Sigmoid colon (tissue), 7 donors: Measurements from ENCODE around the gene TPRA1. TPM values are rescaled to one million over a fixed set of nuclear protein-coding genes. Genes with fewer than 3 reads are reported as not detected.

Experiments used
- DNase-seq: peaks from one replicate; pipeline ENCODE4 v3.0.0-alpha.2; 2019
- H3K27ac ChIP-seq, 4 donors: fragments of 200-600 bp; sonication (generic); one replicate each; pipeline ENCODE4 v1.5.1; 2016 to 2019; ENCODE audit warnings: mild to moderate bottlenecking in 1 of 4
- H3K27me3 ChIP-seq, 3 donors: fragments of 200-600 bp; sonication (generic); one replicate each; pipeline ENCODE4 v1.5.1; 2019; ENCODE audit warnings: mild to moderate bottlenecking in 1 of 3
- H3K36me3 ChIP-seq, 4 donors: fragments of 200-600 bp; sonication (generic); one replicate each; pipeline ENCODE4 v1.5.1; 2016 to 2019
- H3K4me1 ChIP-seq, 4 donors: fragments of 200-600 bp; sonication (generic); one replicate each; pipeline ENCODE4 v1.5.1; 2017 to 2019
- H3K4me3 ChIP-seq, 4 donors: fragments of 200-600 bp; sonication (generic); one replicate each; pipeline ENCODE4 v1.5.1; 2017 to 2019; ENCODE audit warnings: mild to moderate bottlenecking in 2 of 4, moderate library complexity in 1 of 4
- H3K9me3 ChIP-seq, 4 donors: fragments of 200-600 bp in 3 of 4; sonication (generic) in 3 of 4; one replicate each; pipeline versions ENCODE4 v1.5.1 to v1.6.1; 2013 to 2019
- CTCF ChIP-seq, 4 experiments: fragments of 450-650 bp in 3 of 4; fragments of 200-600 bp in 1 of 4; IDR thresholded peaks; one replicate each; pipeline ENCODE4 v1.5.1; 2016 to 2019; ENCODE audit warnings: antibody characterized with exemption in 4 of 4, mild to moderate bottlenecking in 3 of 4, moderate library complexity in 2 of 4
- EP300 ChIP-seq, 4 donors: sonication (generic); formaldehyde crosslinking; IDR thresholded peaks; one replicate each; pipeline ENCODE4 v1.6.1; 2017; ENCODE audit warnings: antibody characterized with exemption in 4 of 4
- POLR2A ChIP-seq, 2 donors: fragments of 450-650 bp; IDR thresholded peaks; one replicate each; pipeline ENCODE4 v1.6.1; 2016; ENCODE audit warnings: antibody characterized with exemption in 2 of 2, mild to moderate bottlenecking in 2 of 2, moderate library complexity in 2 of 2
- POLR2AphosphoS5 ChIP-seq, 4 donors: sonication (generic); formaldehyde crosslinking; IDR thresholded peaks; one replicate each; pipeline ENCODE4 v1.6.1; 2017; ENCODE audit warnings: antibody characterized with exemption in 4 of 4
- WGBS, 2 donors: extraction: QIAGEN DNeasy Blood & Tissue Kit; methylation state at CpG; one replicate each; pipeline ENCODE4 v1.1.7; 2013; 5-methylcytosine and 5-hydroxymethylcytosine counted together
- intact Hi-C: fragments of 100-400 bp; cut with DNase I; formaldehyde crosslinking; loops from one replicate; pipeline ENCODE4 v1.15.1; 2023
- polyA plus RNA-seq, 3 donors: library from polyadenylated mRNA; stranded (reverse); fragments of 200-250 nt; gene quantifications; one replicate each; pipeline ENCODE4 v1.2.3, GENCODE V29; 2013
- total RNA-seq, 4 donors: library from RNA; depleted of rRNA; stranded (reverse); fragments of >200 nt; gene quantifications; one replicate each; pipeline ENCODE4 v1.1.0, GENCODE V29; 2016
- donor health status: healthy with polysubstance abuse.
- donor health status: Bipolar disorder and iron deficiency.
- donor health status: healthy.

Gene TPRA1
- total and polyA plus RNA-seq, 7 donors, result 7.2 to 33.2 (median 28.5) TPM

- no peak for TF ChIP-seq POLR2AphosphoS5 (IDR thresholded peaks at IDR 0.05)
- TF ChIP-seq CTCF (IDR thresholded peaks at IDR 0.05), result no peak
- no peak for TF ChIP-seq POLR2A (IDR thresholded peaks at IDR 0.05)
- TF ChIP-seq EP300 (IDR thresholded peaks at IDR 0.05), result no peak
- Histone ChIP-seq H3K4me3 (peak overlapping the region; percentile 9 to 58 (median 46)), H3K4me1 (peaks cover 0 to 12% (median 11%) of the 10 kb centered on the region in 4 donors), H3K27me3 (peaks cover 0 to 4% (median 0%) of the 10 kb centered on the region in 3 donors), H3K36me3 (no peaks in the 10 kb centered on the region), H3K9me3 (no peaks in the 10 kb centered on the region), H3K27ac (no peak overlapping the region)
- no peak for DNase-seq
- intact Hi-C loops, result no loop called here
- WGBS, 2 donors, result 5 to 16% methylated on average over 65 of the region's 65 CpGs
Observed at GRCh38 chr3:127629467-127630403, 39.2 kb upstream of the TPRA1 start.

- Histone ChIP-seq H3K36me3 (no peaks in the 10 kb centered on the region), H3K9me3 (no peaks in the 10 kb centered on the region), H3K27me3 (peaks cover 0 to 4% (median 0%) of the 10 kb centered on the region in 3 donors), H3K4me1 (peaks cover 0 to 12% (median 11%) of the 10 kb centered on the region in 4 donors), H3K27ac (no peak within 1 kb of the TSS), H3K4me3 (peak within 1 kb of the TSS; percentile 9 to 58 (median 46))
- DNase-seq, result no peak
- WGBS, 2 donors, result 4 to 6% methylated on average over 105 of the region's 105 CpGs
- TF ChIP-seq POLR2A (IDR thresholded peaks at IDR 0.05), result no peak
- TF ChIP-seq CTCF (IDR thresholded peaks at IDR 0.05), result no peak
- TF ChIP-seq EP300 (IDR thresholded peaks at IDR 0.05), result no peak
- no peak for TF ChIP-seq POLR2AphosphoS5 (IDR thresholded peaks at IDR 0.05)
- intact Hi-C loops, result no loop called here
Observed at GRCh38 chr3:127628788-127629466, 38.4 kb upstream of the TPRA1 start, which contains the start of gene PODXL2. PODXL2 (plus strand) TSS chr3:127629185; CDS start chr3:127629220, 35 bp downstream.

GRCh38 chr3:127628426-127628787 lies 37.9 kb upstream of the TPRA1 start:
- no peak overlapping the region for H3K4me3 ChIP-seq
- DNase-seq, result no peak
- peaks cover 0 to 12% (median 11%) of the 10 kb centered on the region in 4 donors for H3K4me1 ChIP-seq
- H3K36me3 ChIP-seq, result no peaks in the 10 kb centered on the region
- H3K27me3 ChIP-seq, result peaks cover 0 to 4% (median 0%) of the 10 kb centered on the region in 3 donors
- intact Hi-C loops, result no loop called here
- TF ChIP-seq EP300 (IDR thresholded peaks at IDR 0.05), result no peak
- no peak for TF ChIP-seq POLR2A (IDR thresholded peaks at IDR 0.05)
- no peak for TF ChIP-seq POLR2AphosphoS5 (IDR thresholded peaks at IDR 0.05)
- no peak for TF ChIP-seq CTCF (IDR thresholded peaks at IDR 0.05)
- no peak overlapping the region for H3K27ac ChIP-seq
- 72 to 82% methylated on average over 4 of the region's 4 CpGs for WGBS, 2 donors
- H3K9me3 ChIP-seq, result no peaks in the 10 kb centered on the region

- Histone ChIP-seq H3K27ac (no peak overlapping the region), H3K9me3 (no peaks in the 10 kb centered on the region), H3K4me1 (peaks cover 0 to 12% (median 11%) of the 10 kb centered on the region in 4 donors), H3K36me3 (peaks cover 0 to 14% (median 0%) of the 10 kb centered on the region in 4 donors), H3K27me3 (no peaks in the 10 kb centered on the region), H3K4me3 (no peak overlapping the region)
- 46 to 60% methylated on average over 2 of the region's 2 CpGs for WGBS, 2 donors
- intact Hi-C loops, result no loop called here
- TF ChIP-seq CTCF (IDR thresholded peaks at IDR 0.05), result no peak
- TF ChIP-seq POLR2A (IDR thresholded peaks at IDR 0.05), result no peak
- no peak for TF ChIP-seq POLR2AphosphoS5 (IDR thresholded peaks at IDR 0.05)
- TF ChIP-seq EP300 (IDR thresholded peaks at IDR 0.05), result no peak
- DNase-seq, result no peak
Observed at GRCh38 chr3:127625821-127626220, 35.3 kb upstream of the TPRA1 start.
